CD4-positive, alpha-beta T cell treated with Interleukin-4 for 1 hour (primary cell): Measurements from ENCODE around the gene ZNF92.
"Not testable (repeated sequence)": the region's sequence is repeated elsewhere in the genome, so short reads cannot be mapped to it uniquely, and the experiment has no call there.

ENCODE experiments used
- DNase-seq, 2 donors: peaks; one replicate each; pipeline ENCODE4 v3.0.0-alpha.2; 2020 to 2022

Gene ZNF92

GRCh38 chr7:65429642-65430343, 56.1 kb downstream of the ZNF92 start:
- no peak for DNase-seq

DNA sequence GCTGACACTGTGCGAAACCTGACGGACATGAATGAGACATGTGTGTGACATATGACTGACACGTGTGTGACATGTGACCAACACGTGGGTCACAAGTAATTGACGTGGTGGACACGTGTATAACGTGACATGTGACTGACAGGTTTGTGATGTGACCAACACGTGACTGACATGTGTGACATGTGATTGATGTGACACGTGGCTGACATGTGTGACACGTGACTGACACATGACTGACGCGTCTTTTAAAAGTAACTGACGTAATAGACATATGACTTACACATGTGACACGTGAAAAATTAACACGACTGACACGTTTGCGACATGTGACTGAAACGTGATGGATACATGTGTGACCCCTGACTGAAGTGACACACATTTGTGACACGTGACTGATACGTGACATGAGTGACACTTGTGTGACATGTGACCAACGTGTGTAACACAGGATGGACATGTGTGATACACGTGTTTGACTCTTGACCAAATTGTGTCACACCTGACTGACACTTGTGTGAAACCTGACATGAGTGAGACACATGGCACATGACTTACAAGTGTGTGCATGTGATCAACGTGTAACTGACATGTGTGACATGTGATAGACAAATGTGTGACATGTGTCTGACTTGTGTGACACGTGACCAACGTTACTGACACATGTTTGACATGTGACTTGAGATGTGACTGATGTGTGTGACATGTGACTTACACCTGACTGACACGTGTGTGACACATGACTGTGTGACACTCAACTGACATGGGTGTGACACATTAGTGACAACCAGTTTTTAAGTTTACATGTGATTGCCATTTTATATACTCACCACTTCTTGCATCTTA, 56.9 kb downstream of the ZNF92 start:
- DNase-seq, result no peak

GRCh38 chr7:65434307-65434706, 60.7 kb downstream of the ZNF92 start:
- no peak for DNase-seq

- DNase-seq, result no peak
Measured at GRCh38 chr7:65436163-65436562, 62.5 kb downstream of the ZNF92 start.

- DNase-seq, result no peak
Measured at GRCh38 chr7:65438598-65438997, 64.9 kb downstream of the ZNF92 start.

DNA sequence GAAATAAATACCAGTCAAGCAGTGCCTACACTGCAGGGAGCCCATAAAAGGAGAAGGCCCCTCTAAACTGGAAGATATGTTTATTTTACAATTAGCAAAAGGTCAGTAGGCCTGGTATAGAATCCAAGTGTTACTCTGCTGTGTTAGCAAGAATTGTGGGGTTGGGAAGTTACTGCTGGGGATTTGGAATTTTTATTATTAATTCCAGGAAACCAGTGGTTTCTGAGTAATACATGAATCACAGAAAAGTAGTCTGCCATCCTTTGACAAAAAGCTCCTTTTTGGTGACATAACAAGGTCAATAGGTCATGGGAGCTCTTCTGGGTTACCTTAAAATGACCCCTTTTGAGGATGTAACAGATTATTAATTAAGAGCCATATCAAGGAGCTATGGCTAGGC, 67.4 kb downstream of the ZNF92 start:
- no peak for DNase-seq

- no peak for DNase-seq
Measured at GRCh38 chr7:65444205-65444842, 70.7 kb downstream of the ZNF92 start.

- DNase-seq, result no peak
Measured at GRCh38 chr7:65444899-65445823, 71.5 kb downstream of the ZNF92 start.

GRCh38 chr7:65447041-65447440, 73.4 kb downstream of the ZNF92 start:
- not testable (repeated sequence) for DNase-seq

- no peak for DNase-seq
Measured at GRCh38 chr7:65448816-65449504, 75.3 kb downstream of the ZNF92 start.

- DNase-seq, result no peak
Measured at GRCh38 chr7:65449505-65449852, 75.8 kb downstream of the ZNF92 start.
